Renal pelvis (tissue), 4 donors: ENCODE results near the gene PAM16. TPM values are rescaled to one million over a fixed set of nuclear protein-coding genes. Genes with fewer than 3 reads are reported as not detected.

Source experiments
- DNase-seq: peaks from one replicate; pipeline ENCODE4 v3.0.0-alpha.2; 2013
- polyA plus RNA-seq, 3 donors: library from polyadenylated mRNA; unstranded; fragments of 120-200 nt; gene quantifications; one replicate each; pipeline ENCODE4 v1.2.1, GENCODE V29; 2013; ENCODE audit not compliant: insufficient read length in 3 of 3

Gene PAM16
- polyA plus RNA-seq, 3 donors: 25.3 to 33.4 (median 30.7) TPM

DNA sequence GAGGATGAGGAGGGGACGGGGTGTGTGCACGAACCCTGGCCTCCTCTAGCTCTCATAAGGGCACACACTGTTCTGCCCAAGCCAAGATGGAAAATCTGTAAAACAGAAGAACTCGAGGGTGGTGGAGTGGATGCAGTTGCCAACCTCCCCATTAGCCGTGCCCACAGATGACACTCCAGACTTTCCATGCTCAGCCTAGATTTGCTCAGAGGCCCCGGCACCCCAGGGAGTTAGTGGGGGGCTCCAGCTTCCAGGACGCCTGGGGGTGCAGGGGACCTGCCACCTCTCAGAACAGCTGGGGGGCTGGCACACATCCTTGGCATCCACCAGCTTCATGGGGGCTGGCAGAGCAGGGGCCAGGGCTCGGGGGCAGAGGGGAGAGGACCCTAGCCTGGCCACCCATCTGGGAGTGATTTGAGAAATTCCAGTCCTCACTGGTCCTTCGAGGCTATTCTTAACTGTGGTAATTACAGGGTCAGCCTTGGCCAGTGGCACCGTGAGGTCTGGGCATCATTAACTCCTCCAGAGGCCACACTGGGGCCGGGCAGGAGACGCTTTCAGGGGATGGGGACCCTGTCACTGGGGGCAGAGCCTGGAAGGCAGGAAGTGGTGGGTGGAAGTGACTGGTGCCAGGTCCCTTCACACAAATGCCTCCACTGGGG is 34.8 kb upstream of the PAM16 start:
- DNase-seq: no peak

DNA sequence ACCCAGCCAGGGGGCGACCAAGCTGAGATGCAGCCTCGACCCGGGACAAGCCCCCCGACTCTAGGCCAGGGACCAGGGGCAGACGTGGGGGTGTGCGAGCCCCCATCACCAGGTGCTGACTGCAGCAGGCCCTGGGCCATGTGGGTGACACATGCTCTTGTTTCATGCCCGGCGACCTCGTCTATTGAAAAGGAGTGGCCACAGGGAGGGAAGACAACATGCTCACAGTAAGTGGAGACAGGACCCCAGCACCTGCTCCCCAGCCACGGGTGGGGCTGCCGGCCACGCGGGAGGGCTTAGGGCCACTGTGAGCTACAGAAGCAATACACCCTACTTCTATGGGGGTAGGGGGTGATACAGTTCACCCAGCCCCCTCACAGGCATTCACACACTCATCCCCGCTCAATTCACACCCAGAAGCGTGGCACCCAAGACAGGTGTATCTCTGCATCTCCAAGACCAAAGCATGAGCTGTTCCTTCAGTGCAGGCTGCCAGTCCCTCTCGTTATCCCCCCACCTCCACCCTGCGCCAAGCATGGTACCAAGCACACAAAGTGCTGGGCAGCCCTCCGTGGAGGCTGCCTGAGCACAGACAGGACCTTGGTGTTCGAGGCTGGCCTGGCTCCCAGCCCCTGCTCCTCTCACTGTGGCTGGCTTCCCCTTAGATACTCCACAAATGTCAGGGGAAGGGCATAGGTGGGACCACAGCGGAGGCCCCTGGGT is 34.1 kb upstream of the PAM16 start:
- DNase-seq: no peak

DNA sequence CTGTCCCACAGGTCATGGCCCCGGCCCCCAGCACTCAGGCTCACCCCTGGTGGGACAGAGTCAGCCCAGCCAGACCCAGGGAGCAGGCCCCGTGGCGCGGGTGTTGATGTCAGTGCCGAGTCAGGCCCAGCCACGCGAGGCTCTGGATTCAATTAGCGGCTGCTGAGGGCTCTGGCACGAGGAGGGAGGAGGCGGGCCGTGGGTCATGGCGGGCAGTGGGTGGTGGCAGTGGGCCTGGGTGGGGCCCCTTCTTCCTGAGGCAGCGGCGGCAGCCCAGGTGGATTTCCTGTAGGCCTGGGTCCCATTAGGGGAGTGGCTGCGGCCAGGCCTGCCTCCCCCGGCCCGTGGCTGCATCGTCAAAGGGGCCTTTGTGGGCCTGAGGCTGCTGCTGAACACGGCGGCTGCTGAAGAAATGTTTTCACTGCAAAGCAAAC is 33.4 kb upstream of the PAM16 start:
- no peak for DNase-seq

DNA sequence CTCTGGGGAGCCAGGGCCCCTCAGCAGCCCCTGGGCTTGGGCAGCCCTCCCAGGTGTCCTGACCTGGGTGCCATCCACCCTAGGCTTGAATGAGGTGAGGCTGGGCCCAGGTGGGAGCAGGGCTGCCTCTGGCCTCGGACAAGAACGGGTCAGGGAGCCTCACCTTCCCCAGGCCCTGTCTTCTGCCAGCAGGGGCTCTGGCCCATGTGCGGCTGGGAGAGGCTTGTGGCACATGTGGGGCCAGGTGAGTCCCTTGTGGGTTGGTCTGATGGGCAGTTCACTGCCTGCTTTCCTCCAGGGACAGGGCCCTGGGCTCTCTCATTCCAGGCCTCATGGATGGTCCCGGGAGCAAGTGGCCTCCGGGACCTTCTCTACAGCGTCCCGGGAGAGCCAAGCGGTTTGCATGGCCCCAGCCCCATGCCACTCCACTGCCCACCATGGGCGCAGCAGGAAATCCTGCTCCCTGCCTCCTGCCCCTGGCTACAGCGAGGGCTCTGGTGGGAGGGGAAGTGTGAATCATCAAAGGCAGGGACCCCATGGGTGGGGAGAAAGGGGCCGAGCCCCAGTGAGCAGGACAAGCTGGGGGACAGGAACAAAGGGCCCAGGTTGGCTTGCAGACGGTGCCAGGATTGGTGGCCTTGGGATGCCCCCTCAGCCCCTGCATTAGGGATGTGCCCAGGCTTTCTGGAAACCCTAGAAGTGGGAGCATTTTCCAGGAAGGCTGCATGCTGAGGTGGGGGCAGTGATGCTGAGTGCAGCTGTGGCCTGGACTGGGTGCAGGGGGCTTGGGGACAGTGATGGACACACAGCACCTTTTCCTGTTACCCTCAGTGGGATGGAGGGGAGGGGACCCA is 32.7 kb upstream of the PAM16 start:
- DNase-seq: no peak

DNA sequence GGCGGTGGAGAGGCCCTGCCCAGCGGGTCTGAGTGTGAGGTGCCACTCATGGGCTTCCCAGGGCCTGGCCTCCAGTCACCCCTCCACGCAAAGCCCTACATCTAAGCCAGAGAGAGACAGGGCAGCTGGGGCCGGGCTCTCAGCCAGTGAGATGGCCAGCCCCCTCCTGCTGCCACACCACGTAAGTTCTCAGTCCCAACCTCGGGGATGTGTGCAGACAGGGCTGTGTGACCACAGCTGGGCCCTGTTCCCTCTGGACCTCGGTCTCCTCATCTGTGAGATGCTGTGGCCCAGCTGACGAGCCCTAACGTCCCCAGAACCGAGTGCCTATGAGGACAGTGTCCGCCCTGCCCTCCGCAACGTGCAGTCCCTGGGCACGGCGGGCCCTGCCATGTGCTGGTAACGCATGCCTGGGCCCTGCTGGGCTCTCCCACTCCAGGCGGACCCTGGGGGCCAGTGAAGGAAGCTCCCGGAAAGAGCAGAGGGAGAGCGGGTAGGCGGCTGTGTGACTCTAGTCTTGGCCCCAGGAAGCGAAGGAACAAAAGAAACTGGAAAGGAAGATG is 31.8 kb upstream of the PAM16 start:
- no peak for DNase-seq

DNA sequence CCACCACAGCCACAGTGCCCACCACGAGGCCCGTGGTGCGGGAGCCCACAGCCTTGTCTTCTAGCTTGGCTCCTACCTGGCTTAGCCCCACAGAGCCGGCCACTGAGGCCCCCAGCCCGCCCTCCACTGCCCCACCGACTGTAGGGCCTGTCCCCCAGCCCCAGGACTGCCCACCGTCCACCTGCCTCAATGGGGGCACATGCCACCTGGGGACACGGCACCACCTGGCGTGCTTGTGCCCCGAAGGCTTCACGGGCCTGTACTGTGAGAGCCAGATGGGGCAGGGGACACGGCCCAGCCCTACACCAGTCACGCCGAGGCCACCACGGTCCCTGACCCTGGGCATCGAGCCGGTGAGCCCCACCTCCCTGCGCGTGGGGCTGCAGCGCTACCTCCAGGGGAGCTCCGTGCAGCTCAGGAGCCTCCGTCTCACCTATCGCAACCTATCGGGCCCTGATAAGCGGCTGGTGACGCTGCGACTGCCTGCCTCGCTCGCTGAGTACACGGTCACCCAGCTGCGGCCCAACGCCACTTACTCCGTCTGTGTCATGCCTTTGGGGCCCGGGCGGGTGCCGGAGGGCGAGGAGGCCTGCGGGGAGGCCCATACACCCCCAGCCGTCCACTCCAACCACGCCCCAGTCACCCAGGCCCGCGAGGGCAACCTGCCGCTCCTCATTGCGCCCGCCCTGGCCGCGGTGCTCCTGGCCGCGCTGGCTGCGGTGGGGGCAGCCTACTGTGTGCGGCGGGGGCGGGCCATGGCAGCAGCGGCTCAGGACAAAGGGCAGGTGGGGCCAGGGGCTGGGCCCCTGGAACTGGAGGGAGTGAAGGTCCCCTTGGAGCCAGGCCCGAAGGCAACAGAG is 31.0 kb upstream of the PAM16 start:
- no peak for DNase-seq

DNA sequence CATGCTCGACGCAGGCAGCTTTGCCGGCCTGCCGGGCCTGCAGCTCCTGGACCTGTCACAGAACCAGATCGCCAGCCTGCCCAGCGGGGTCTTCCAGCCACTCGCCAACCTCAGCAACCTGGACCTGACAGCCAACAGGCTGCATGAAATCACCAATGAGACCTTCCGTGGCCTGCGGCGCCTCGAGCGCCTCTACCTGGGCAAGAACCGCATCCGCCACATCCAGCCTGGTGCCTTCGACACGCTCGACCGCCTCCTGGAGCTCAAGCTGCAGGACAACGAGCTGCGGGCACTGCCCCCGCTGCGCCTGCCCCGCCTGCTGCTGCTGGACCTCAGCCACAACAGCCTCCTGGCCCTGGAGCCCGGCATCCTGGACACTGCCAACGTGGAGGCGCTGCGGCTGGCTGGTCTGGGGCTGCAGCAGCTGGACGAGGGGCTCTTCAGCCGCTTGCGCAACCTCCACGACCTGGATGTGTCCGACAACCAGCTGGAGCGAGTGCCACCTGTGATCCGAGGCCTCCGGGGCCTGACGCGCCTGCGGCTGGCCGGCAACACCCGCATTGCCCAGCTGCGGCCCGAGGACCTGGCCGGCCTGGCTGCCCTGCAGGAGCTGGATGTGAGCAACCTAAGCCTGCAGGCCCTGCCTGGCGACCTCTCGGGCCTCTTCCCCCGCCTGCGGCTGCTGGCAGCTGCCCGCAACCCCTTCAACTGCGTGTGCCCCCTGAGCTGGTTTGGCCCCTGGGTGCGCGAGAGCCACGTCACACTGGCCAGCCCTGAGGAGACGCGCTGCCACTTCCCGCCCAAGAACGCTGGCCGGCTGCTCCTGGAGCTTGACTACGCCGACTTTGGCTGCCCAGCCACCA is 30.2 kb upstream of the PAM16 start:
- DNase-seq: no peak

DNA sequence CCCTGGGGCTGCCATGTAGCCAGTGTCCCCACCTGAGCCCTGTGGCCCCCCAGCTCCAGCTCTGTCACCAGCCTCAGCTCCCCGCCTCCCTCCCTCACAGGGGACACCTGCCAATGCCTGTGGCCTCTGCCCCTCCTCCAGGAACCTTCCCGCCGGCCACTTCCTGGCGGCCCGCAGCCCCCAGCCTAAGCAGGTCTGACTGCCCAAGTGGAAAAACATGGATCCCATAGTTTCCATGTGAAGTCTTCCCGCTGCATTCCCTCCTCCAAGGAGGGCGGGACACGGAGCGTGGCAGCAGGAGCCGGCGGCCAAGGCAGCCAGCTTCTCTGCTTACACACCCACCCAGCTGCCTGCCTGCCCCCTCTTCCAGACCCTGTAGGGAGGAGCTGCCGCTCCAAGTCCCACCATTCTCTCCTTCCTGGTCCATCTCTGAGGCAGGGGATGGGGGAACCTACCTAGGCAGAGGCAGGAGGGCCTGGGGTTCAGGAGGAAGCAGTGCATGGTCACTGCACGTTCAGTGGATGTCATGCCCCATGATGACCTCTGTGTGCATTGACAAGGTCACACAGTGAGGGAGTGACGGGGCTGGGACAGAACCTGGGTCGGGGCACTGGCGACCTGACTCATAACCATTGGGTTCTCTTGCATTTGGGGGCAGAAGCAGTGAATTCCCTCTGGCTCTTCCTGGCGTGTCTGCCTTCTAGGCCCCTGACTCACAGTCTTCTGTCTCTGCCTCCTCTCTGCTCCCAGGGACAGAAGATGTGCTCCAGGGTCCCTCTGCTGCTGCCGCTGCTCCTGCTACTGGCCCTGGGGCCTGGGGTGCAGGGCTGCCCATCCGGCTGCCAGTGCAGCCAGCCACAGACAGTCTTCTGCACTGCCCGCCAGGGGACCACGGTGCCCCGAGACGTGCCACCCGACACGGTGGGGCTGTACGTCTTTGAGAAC is 29.3 kb upstream of the PAM16 start:
- no peak for DNase-seq

DNA sequence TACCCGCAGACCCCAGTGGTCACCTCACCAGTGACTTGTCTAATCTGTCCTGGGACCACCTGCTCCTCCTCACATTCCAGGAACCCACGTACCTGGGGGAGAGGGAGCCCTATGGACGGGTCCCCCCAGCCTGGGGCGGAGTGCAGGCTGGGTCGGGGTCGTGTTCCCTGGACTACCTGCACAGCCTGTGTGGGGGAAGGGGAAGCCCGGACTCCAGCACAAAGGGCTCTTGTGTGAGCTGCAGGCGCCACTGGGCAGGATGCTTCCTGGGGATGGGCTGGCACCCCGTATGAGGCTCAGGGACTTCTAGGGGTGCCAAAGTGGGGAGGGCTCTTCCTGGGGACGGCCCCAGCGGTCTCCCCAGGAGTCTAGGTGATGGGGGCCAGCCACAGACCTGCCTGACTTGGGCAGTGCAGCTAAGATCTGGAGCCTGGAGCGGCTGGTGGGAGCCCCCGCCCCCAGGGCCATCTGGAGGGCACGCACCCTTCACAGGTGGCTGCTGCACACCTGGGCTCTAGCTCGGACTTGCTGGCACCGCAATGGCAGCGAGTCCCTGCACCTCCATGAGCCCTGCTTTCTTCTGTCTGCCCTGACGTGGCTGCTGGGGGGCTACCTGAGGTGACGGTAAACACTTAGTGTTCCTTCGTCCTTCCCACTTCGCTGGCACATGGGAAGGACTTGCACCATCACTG is 28.0 kb upstream of the PAM16 start:
- DNase-seq: no peak

DNA sequence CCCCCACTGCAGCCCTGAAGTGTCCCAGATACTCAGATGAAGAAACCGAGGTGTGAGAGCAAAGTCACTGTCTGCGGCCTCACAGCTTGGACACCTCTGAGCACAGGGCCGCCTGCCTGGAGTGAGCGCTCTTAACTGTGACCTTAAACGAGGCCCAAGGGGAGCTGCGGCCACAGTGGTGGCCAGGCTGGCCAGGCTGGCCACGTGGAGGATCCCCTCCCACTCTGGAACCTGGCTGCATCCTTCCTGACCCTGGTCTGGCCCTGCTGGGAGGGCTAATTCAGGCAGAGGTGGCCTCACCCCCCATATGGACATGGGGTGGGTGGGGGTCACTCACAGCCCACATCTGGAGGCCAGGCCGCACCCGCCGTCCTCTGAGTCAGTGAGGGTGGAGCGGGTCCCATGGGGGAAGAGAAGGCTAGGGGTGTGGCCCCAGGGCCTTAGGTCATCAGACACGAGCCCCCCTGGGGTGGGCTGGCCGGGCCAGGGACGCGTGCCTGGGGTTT is 27.1 kb upstream of the PAM16 start:
- no peak for DNase-seq

DNA sequence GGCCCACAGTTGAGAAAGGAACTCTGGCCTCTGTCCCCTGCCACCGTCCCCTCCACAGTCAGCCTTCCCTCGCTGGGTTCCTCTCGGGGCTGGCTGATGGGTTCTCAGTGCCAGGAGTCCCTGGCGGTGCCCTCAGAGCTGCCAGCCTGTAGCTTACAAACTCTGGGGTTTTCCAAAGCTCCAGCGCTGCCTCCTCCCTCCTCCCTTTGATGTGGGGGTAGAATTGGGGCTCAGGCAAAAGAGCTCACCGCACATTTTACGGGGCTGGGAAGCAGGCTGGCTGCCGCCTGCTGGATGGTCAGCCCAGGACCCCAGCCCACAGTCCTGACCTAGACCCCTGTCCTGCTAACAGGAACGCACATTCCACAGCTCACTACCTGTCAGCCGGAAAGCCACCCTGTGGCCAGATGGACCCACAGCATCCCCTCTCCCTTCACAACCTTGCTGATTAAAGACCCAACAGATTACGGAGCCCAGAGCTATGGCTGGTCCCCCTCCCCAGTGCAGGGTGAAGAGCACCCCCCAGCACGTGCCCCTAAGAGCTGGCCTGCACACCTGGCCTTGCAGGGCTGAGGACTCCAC is 26.5 kb upstream of the PAM16 start:
- DNase-seq: no peak

DNA sequence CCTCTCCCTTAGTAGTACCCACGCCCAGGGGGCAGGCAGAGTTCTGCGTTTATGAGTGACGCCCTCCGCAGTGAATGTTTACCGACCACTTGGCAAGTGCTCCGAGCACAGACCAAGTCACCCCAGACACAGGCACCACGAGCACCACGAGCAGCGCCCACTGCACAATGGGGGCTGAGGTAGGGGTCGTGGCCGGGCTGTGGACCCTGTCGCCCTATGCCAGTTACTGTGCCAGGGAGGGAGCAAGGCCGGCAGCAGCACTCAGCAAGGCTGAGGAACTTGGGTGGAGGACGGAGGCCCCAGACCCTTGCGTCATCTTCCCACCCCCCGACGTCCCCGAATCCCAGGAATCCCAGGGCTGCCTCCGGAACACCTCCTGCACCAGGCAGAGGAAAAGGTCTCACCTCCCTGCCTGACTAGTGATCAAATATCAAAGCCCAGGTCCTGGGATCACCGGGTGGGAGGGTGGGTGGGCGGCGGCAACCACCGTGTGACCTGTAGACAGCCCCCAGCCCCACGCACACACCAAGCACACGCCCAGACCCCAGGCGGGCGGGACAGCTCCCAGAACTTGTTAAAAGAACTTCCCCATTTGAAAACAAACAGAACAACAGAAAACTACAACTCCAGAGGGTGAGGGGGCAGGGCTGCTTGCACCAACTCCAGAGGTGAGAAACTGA is 25.9 kb upstream of the PAM16 start:
- DNase-seq: no peak

DNA sequence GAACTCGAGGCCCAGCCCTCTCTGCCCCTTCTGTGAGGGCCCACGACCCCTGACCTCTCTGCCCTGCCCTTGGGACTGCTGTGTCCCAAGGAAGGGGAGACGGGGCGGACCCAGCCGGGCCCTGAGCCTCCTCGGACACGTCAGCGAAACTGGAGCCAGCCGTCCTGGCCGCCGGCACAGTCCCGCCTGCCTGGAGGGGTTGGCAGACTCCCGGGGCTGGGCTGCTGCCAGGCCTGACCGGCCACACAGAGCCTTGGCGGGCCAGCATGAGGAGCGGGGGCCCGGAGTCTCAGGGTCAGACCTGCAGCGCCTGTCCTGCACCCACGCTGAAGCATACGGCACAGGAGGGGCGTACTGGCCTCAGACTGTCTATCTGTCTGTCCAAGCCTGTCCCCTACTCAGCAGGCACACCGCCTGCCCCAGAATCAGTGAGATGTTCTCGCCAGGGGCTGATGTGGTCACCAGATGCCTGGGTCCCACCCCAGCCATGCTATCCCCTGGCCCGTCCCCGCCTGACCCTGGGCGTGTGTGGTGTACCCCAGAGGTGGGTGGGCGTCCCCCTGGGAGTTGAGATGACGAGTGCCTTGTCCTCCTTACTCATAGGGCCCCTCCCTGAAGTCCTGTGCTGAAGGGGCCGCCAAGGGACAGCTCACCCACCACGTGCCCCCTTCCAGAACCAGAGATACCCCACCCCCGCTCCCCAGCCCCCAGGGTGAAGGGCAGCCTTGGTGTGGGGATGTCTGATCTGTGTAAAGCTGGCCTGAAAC is 25.2 kb upstream of the PAM16 start:
- no peak for DNase-seq

DNA sequence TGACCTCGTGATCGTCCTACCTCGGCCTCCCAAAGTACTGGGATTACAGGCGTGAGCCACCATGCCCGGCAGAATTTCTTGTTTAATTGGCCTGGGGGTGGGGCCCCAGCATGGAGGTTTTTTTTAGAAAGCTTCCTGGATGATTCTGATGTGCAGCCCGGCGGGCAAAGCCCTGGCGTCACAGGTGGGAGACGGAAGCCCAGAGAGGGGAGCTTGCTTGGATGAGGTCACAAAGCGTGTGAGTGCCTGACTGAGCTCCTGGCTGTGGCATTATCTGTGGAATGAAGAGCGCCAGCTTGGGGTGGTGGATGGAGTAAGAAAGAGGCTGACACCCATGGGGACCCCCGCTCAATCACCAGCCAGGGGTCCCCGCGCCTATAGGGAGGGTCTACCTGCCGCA is 24.6 kb upstream of the PAM16 start:
- DNase-seq: no peak

DNA sequence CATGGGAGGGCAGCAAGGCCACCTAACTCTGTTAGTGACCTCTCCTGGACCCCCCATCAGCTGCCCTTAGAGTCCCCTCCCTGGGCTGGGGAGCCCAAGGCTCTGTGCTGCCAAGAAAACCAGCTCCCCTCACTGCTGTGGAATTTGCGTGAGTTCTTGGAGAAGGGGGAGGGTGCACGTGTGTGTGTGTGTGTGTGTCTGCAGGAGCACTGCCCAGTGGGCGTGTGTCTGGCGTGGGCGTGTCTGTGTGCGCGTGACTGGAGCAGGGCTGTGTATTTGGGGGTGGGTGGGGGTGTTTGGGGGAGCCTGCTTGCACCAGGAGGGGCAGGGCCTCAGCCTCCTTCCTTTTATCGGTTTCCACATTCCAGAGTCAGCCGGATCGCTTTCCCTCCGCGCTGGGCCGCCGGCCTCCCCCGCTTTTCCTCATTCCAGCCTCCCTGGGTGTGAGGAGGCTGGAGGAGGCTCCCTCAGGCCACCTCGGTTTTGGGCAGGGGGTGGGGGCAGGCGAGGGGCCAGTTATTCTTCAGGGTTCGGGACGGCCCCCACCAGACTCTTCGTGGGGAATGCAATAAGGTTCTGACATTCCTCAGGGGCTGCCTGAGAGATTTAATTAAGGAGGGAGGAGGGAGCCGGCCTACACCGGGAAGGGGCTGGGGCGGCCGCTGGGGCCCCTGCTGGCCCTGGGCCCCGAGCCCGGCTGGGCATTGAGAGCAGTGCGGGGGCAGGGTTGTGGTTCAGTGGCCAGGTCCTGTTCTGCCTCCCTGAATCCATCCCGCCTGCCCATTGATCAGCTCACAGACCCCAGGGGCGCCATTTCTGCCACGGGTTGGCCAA is 23.0 kb upstream of the PAM16 start:
- DNase-seq: peak; percentile 89
